GM12864 (cell line): ENCODE measurements around the gene SART1.

Source experiments
- DNase-seq: peaks from one replicate; pipeline ENCODE4 v3.0.0-alpha.2; 2011; ENCODE audit warnings: low read depth
- H3K4me3 ChIP-seq: 2 replicates; pipeline ENCODE4 v1.5.1; 2011; ENCODE audit warnings: mild to moderate bottlenecking, low read depth, low read length, control low read depth
- TF ChIP-seq, protein P1 (sequence below): IDR thresholded peaks from 2 replicates; pipeline ENCODE4 v1.5.1; 2011; ENCODE audit warnings: low read depth, mild to moderate bottlenecking, moderate library complexity, low read length, control low read depth, inconsistent platforms; ENCODE audit errors: missing control alignments

The SART1 gene, protein sequence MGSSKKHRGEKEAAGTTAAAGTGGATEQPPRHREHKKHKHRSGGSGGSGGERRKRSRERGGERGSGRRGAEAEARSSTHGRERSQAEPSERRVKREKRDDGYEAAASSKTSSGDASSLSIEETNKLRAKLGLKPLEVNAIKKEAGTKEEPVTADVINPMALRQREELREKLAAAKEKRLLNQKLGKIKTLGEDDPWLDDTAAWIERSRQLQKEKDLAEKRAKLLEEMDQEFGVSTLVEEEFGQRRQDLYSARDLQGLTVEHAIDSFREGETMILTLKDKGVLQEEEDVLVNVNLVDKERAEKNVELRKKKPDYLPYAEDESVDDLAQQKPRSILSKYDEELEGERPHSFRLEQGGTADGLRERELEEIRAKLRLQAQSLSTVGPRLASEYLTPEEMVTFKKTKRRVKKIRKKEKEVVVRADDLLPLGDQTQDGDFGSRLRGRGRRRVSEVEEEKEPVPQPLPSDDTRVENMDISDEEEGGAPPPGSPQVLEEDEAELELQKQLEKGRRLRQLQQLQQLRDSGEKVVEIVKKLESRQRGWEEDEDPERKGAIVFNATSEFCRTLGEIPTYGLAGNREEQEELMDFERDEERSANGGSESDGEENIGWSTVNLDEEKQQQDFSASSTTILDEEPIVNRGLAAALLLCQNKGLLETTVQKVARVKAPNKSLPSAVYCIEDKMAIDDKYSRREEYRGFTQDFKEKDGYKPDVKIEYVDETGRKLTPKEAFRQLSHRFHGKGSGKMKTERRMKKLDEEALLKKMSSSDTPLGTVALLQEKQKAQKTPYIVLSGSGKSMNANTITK

GRCh38 chr11:65961267-65962140 is at the start of gene SART1:
SART1 (plus strand) TSS chr11:65961734; CDS start chr11:65961781, 47 bp downstream.
- TF ChIP-seq, protein P1, sequence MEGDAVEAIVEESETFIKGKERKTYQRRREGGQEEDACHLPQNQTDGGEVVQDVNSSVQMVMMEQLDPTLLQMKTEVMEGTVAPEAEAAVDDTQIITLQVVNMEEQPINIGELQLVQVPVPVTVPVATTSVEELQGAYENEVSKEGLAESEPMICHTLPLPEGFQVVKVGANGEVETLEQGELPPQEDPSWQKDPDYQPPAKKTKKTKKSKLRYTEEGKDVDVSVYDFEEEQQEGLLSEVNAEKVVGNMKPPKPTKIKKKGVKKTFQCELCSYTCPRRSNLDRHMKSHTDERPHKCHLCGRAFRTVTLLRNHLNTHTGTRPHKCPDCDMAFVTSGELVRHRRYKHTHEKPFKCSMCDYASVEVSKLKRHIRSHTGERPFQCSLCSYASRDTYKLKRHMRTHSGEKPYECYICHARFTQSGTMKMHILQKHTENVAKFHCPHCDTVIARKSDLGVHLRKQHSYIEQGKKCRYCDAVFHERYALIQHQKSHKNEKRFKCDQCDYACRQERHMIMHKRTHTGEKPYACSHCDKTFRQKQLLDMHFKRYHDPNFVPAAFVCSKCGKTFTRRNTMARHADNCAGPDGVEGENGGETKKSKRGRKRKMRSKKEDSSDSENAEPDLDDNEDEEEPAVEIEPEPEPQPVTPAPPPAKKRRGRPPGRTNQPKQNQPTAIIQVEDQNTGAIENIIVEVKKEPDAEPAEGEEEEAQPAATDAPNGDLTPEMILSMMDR = no peak

GRCh38 chr11:65912845-65913244 is 48.7 kb upstream of the SART1 start:
- no peak overlapping the region for H3K4me3 ChIP-seq
- TF ChIP-seq, protein P1 = no peak
- no peak for DNase-seq

More at GRCh38 chr11:65961267-65962140, at the start of gene SART1:
- peak within 1 kb of the TSS; percentile 94 for H3K4me3 ChIP-seq
- peak; percentile 94 for DNase-seq

DNA sequence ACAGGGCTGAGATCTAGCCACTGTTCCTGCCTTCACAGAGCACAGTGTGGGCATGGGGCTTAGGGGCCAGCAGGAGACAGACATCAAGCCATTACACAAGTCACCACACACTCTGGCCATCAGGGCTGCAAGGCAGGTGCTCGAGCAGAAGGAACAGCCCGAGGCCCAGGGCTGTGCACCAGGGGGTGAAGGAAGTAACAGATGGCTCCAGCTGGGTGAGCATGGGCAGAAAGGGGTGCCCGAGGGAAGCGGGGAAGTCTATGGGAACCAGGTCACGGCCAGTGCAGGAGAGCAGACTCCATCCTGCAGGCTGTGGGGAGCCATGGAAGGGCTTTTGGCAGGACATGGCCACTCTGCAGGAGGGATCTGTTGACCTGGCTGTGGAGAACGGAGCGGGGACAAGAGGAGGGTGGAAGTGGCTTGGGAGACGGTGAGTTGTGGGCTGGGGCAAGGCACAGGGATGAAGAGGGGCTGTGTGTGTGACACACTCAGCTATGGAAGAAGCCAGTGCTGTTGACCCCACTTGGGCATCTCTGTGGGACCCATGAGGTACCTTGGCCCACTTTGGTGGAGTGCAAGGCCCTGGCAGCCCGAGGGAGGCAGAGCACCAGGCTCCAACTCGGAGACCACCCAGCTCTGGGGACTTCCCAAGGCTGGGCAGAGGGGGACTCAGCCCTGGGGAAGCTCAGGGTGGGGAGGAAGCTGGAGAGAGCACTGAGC is 46.3 kb upstream of the SART1 start:
- H3K4me3 ChIP-seq = no peak overlapping the region
- TF ChIP-seq, protein P1 = no peak
- no peak for DNase-seq

DNA sequence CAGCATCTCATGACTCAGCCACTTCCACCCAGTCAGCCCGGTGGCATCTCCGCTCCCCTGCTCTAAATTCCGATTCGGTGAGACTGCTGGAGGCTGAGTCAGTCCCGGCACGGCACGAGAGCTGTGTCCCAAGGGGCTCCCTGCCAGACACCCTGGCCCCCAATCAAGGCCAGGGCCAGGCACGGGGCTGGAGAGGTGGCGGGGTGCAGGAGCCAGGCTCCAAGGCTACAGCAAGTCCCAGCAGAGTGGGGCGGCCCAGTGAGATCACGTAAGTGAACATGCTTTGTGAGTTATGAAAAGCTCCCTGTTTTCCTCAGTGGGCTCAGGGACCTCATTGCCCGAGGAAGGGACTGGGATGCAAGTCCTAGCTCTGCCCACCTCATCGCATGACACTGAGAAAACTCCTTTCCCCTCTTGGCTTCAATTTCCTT is 45.7 kb upstream of the SART1 start:
- DNase-seq = no peak
- TF ChIP-seq, protein P1 = no peak
- H3K4me3 ChIP-seq = no peak overlapping the region

- TF ChIP-seq, protein P1 = no peak
- H3K4me3 ChIP-seq = no peak overlapping the region
- no peak for DNase-seq
Measured at GRCh38 chr11:65916391-65916790, 45.1 kb upstream of the SART1 start.

DNA sequence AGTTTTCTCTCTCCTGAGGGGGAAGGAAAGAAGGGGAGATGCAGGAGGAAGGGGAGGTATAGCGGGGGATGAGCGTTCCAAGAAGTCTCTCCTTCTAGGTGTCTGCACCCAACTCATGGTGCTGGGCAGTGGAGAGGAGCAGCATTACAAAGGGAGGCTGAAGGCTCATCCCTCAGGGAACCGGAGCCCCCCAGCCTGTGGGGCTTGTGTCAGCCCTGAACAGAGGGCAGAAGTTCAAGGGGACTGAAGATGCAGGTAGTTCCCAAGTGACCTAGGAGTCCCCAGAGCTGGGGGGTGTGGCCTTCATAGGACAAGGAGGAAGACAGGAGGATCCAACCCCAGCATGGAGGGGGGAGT is 44.5 kb upstream of the SART1 start:
- DNase-seq = no peak
- TF ChIP-seq, protein P1 = no peak
- no peak overlapping the region for H3K4me3 ChIP-seq
